B cell (primary cell): ENCODE data around the gene SLU7. TPM values are rescaled to one million over a fixed set of nuclear protein-coding genes. Genes with fewer than 3 reads are reported as not detected.
A peak's percentile ranks its signal among the peaks of the same experiment; 100 is the strongest.

Source experiments
- ATAC-seq: fragments of 200-7000 bp; cut with Tn5 transposase; one replicate; pipeline ENCODE4 v1.10.0; 2021; ENCODE audit warnings: low read depth, mild to moderate bottlenecking, moderate number of reproducible peaks, moderate library complexity
- CTCF ChIA-PET: fragments of 350-600 bp; sonication (Branson Sonifier 250); formaldehyde crosslinking; loops from one replicate; lab custom pipeline; 2021; ENCODE audit warnings: antibody characterized with exemption, inconsistent platforms; lab: Charles Lee
- POLR2A ChIA-PET: fragments of 350-600 bp; sonication (Branson Sonifier 250); formaldehyde crosslinking; loops from one replicate; lab custom pipeline; 2021; ENCODE audit warnings: antibody characterized with exemption; lab: Charles Lee
- DNase-seq: peaks from one replicate; pipeline ENCODE4 v3.0.0; 2013
- H2AFZ ChIP-seq: 2 replicates; pipeline ENCODE4 v1.6.1; 2012; ENCODE audit warnings: mild to moderate bottlenecking, low read depth, low read length; ENCODE audit not compliant: insufficient read depth, poor library complexity, severe bottlenecking
- H3K27ac ChIP-seq, 2 donors: 1 replicate in 1 of 2; 2 replicates in 1 of 2; pipeline ENCODE4 v1.5.1; 2012 to 2013; ENCODE audit warnings: low read length in 2 of 2, mild to moderate bottlenecking in 2 of 2, moderate library complexity in 1 of 2
- H3K27me3 ChIP-seq, 4 experiments: fragments of 200-600 bp in 1 of 4; sonication (generic) in 1 of 4; replicated peaks in 1 of 4; 1 replicate in 2 of 4; 2 replicates in 2 of 4; pipeline versions ENCODE4 v1.6.1 to v1.7.0; 2013 to 2016; ENCODE audit warnings: low read length in 3 of 4, mild to moderate bottlenecking in 2 of 4, mixed read lengths in 1 of 4, moderate library complexity in 1 of 4; ENCODE audit not compliant: insufficient read depth in 4 of 4, control insufficient read depth in 3 of 4; ENCODE audit errors: control extremely low read depth in 1 of 4
- H3K36me3 ChIP-seq, 2 experiments: replicated peaks in 1 of 2; 1 replicate in 1 of 2; 2 replicates in 1 of 2; pipeline versions ENCODE4 v1.6.1 to v1.7.1; 2013; ENCODE audit warnings: low read length in 1 of 2; ENCODE audit not compliant: insufficient read depth in 2 of 2, control insufficient read depth in 1 of 2; ENCODE audit errors: control extremely low read depth in 1 of 2, extremely low read depth in 1 of 2
- H3K4me1 ChIP-seq, 2 donors: fragments of 200-600 bp in 1 of 2; sonication (generic) in 1 of 2; 1 replicate in 1 of 2; 2 replicates in 1 of 2; pipeline versions ENCODE4 v1.5.1 to v1.6.1; 2013 to 2017; ENCODE audit warnings: low read length in 2 of 2; ENCODE audit not compliant: control insufficient read depth in 2 of 2, insufficient read depth in 2 of 2
- H3K4me2 ChIP-seq: replicated peaks from 2 replicates; pipeline ENCODE3; 2012; ENCODE audit warnings: mild to moderate bottlenecking, low read depth, low read length; ENCODE audit not compliant: poor library complexity, severe bottlenecking
- H3K4me3 ChIP-seq, 5 experiments: fragments of 200-600 bp in 1 of 5; sonication (generic) in 1 of 5; 1 replicate in 3 of 5; 2 replicates in 2 of 5; pipeline versions ENCODE4 v1.5.1 to v1.7.0; 2011 to 2016; ENCODE audit warnings: low read length in 4 of 5, mild to moderate bottlenecking in 4 of 5, low read depth in 2 of 5, control low read depth in 1 of 5, moderate library complexity in 1 of 5; ENCODE audit not compliant: insufficient read depth in 1 of 5; ENCODE audit errors: control extremely low read depth in 1 of 5, extremely low read depth in 1 of 5
- H3K79me2 ChIP-seq: fragments of 200-600 bp; sonication (generic); one replicate; pipeline ENCODE4 v1.6.0; 2016; ENCODE audit warnings: low read length; ENCODE audit not compliant: control insufficient read depth, insufficient read depth
- H3K9ac ChIP-seq: fragments of 200-600 bp; sonication (generic); 2 replicates; pipeline ENCODE4 v1.6.1; 2017; ENCODE audit warnings: mild to moderate bottlenecking, low read length, moderate library complexity
- H3K9me3 ChIP-seq, 3 donors: one replicate each; pipeline versions ENCODE4 v1.6.1 to v1.7.1; 2013; ENCODE audit warnings: low read length in 2 of 3; ENCODE audit not compliant: control insufficient read depth in 2 of 3, insufficient read depth in 1 of 3; ENCODE audit errors: control extremely low read depth in 1 of 3
- H4K20me1 ChIP-seq: 2 replicates; pipeline ENCODE4 v1.6.0; 2012; ENCODE audit warnings: mild to moderate bottlenecking, low read length; ENCODE audit not compliant: insufficient read depth, control insufficient read depth, poor library complexity, severe bottlenecking
- H3K27ac Mint-ChIP-seq: one replicate; pipeline ENCODE4 v1.8.0; 2021; ENCODE audit warnings: mixed read lengths
- H3K27me3 Mint-ChIP-seq: one replicate; pipeline ENCODE4 v1.8.0; 2021; ENCODE audit warnings: mixed read lengths
- H3K4me1 Mint-ChIP-seq: one replicate; pipeline ENCODE4 v1.8.0; 2021; ENCODE audit warnings: mixed read lengths
- H3K4me3 Mint-ChIP-seq: one replicate; pipeline ENCODE4 v1.8.0; 2021; ENCODE audit warnings: mixed read lengths
- H3K9me3 Mint-ChIP-seq: one replicate; pipeline ENCODE4 v1.8.0; 2022; ENCODE audit warnings: mixed read lengths; ENCODE audit not compliant: insufficient read depth
- EZH2 ChIP-seq: IDR thresholded peaks from 2 replicates; pipeline ENCODE4 v1.6.1; 2012; ENCODE audit warnings: borderline replicate concordance, low read depth, mild to moderate bottlenecking, moderate library complexity, low read length; ENCODE audit not compliant: insufficient read depth, poor library complexity, severe bottlenecking
- WGBS: methylation state at CpG from one replicate; pipeline ENCODE4 v1.1.5; 2013; ENCODE audit warnings: missing lambda C conversion rate; ENCODE audit not compliant: insufficient coverage; 5-methylcytosine and 5-hydroxymethylcytosine counted together
- intact Hi-C: fragments of 100-400 bp; cut with micrococcal nuclease; formaldehyde crosslinking; loops from one replicate; pipeline ENCODE4 v1.10.0; 2022
- polyA plus RNA-seq: library from polyadenylated mRNA; depleted of rRNA; stranded (reverse); fragments of >200 nt; gene quantifications from 2 replicates; pipeline ENCODE4 v1.2.3, GENCODE V29; 2012
- total RNA-seq, 2 donors: library from RNA; stranded (reverse); fragments of 120-200 nt in 1 of 2; gene quantifications; 1 replicate in 1 of 2; 2 replicates in 1 of 2; pipeline versions ENCODE4 v1.2.3 to v1.2.4, GENCODE V29; 2013 to 2022
- TF ChIP-seq, protein P1 (sequence below): fragments of 200-600 bp; IDR thresholded peaks from one replicate; pipeline ENCODE4 v1.8.0; 2022; ENCODE audit warnings: antibody characterized with exemption, mild to moderate bottlenecking

The SLU7 gene
- total and polyA plus RNA-seq, 2 donors (not counting 1 experiment from before 2014, with no cell fraction given) = 30.8 to 68.3 TPM

DNA sequence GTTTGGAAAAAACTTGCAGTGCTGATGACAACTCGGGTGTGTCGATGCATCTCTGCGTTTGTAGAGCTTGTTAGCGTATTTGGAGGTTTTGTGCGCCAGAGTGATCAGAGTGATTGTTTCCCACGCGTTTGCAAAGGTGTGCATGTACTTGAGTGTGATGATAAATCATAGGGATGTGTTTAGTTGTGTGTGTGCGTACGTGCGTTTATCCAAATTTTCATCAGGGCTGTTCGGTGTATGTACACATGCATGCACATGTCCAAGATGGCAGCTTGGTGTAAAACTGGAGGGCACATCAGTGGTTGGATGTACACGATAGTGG, 48.2 kb downstream of the SLU7 start:
- ChIA-PET POLR2A (no interaction called here), CTCF (interaction anchor here (0.8 to 1.8 kb wide), 2 partner anchors 18 to 25 kb away, joined by 3 read pairs; no protein-coding TSS in a partner anchor)
- ATAC-seq (no peak), DNase-seq (no peak)
- H3K4me2 ChIP-seq = peak overlapping the region; percentile 83
- no peak for TF ChIP-seq EZH2
- TF ChIP-seq, protein P1, sequence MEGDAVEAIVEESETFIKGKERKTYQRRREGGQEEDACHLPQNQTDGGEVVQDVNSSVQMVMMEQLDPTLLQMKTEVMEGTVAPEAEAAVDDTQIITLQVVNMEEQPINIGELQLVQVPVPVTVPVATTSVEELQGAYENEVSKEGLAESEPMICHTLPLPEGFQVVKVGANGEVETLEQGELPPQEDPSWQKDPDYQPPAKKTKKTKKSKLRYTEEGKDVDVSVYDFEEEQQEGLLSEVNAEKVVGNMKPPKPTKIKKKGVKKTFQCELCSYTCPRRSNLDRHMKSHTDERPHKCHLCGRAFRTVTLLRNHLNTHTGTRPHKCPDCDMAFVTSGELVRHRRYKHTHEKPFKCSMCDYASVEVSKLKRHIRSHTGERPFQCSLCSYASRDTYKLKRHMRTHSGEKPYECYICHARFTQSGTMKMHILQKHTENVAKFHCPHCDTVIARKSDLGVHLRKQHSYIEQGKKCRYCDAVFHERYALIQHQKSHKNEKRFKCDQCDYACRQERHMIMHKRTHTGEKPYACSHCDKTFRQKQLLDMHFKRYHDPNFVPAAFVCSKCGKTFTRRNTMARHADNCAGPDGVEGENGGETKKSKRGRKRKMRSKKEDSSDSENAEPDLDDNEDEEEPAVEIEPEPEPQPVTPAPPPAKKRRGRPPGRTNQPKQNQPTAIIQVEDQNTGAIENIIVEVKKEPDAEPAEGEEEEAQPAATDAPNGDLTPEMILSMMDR = no peak
- Mint-ChIP-seq H3K27me3 (peaks cover 61% of the 10 kb centered on the region), H3K4me1 (peaks cover 14% of the 10 kb centered on the region), H3K27ac (no peak overlapping the region), H3K4me3 (peak overlapping the region; percentile 84), H3K9me3 (no peaks in the 10 kb centered on the region)
- WGBS = 71% methylated on average over 12 of the region's 12 CpGs
- peak overlapping the region in 3 of 5 experiments; percentile 39 to 71 (median 49) for H3K4me3 ChIP-seq
- H3K9ac ChIP-seq = peak overlapping the region; percentile 69
- H3K9me3 ChIP-seq = no peaks in the 10 kb centered on the region
- H4K20me1 ChIP-seq = no peaks in the 10 kb centered on the region
- no peaks in the 10 kb centered on the region for H3K36me3 ChIP-seq
- H3K4me1 ChIP-seq = peaks cover 11 to 15% of the 10 kb centered on the region in 2 donors
- no peak overlapping the region for H3K27ac ChIP-seq
- peak overlapping the region; percentile 66 for H2AFZ ChIP-seq
- H3K27me3 ChIP-seq = peaks cover 0 to 49% (median 31%) of the 10 kb centered on the region in 4 experiments
- intact Hi-C loops = no loop called here
- no peaks in the 10 kb centered on the region for H3K79me2 ChIP-seq

DNA sequence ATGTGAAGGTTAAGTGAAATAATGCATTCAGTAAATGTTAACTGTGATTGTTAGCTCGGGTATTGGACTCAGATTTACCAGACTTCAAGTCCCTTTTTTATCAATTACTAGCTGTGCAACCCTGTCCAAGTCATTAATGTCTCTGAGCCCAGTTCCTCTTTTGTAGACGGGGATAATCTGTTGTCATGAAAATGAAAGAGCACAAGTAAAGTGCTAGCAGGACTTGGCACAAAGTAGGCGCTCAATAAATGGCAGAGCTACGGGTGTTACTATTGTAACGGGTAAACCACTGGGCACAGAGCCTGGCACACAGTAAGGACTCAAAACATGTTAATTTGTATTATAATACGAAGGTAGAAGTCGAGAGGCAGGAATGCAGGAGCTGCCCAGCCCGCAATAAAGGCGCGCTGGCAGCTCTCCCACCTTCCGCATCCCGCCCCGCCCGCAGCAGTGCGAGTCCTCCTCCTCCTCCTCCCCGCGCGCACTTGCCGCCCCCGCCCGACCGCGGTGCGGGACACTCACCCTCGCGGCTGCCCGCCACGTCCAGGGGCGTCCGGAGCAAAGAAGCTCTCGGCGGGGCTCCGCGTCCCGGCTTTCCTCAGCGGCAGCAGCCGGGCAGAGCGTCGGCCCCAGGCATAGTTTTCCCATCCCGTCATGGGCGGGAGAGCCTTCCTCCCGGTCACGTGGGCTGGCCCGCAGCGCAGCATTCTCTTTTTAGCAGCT, 48.7 kb downstream of the SLU7 start, which contains the start of gene C1QTNF2:
Gene C1QTNF2 (minus strand): TSS at position 637 of the 723 bp plus-strand sequence. CDS start 15,615 bp downstream, outside the sequence.
- H3K4me1 Mint-ChIP-seq = peaks cover 14% of the 10 kb centered on the region
- Histone ChIP-seq H3K9me3 (no peaks in the 10 kb centered on the region), H3K27ac (no peak within 1 kb of the TSS), H3K4me1 (peaks cover 11 to 15% of the 10 kb centered on the region in 2 donors), H3K79me2 (no peaks in the 10 kb centered on the region), H4K20me1 (no peaks in the 10 kb centered on the region), H2AFZ (peak within 1 kb of the TSS; percentile 66), H3K4me3 (peak within 1 kb of the TSS; percentile 30 to 81 (median 49)), H3K27me3 (peaks cover 0 to 49% (median 30%) of the 10 kb centered on the region in 4 experiments), H3K36me3 (no peaks in the 10 kb centered on the region), H3K4me2 (peak within 1 kb of the TSS; percentile 83), H3K9ac (peak within 1 kb of the TSS; percentile 69)
- peak within 1 kb of the TSS; percentile 84 for H3K4me3 Mint-ChIP-seq
- ATAC-seq (no peak), DNase-seq (peak; percentile 23)
- 5% methylated on average over 44 of the region's 45 CpGs for WGBS
- POLR2A ChIA-PET = no interaction called here
- no peaks in the 10 kb centered on the region for H3K9me3 Mint-ChIP-seq
- TF ChIP-seq, protein P1 = no peak
- TF ChIP-seq EZH2 = peak; percentile 65
- no peak within 1 kb of the TSS for H3K27ac Mint-ChIP-seq
- intact Hi-C loops = no loop called here
- peaks cover 58% of the 10 kb centered on the region for H3K27me3 Mint-ChIP-seq
- CTCF ChIA-PET = interaction anchor here (0.8 to 1.8 kb wide), 2 partner anchors 19 to 24 kb away, joined by 3 read pairs; no protein-coding TSS in a partner anchor
